Suppressor macrophage treated with lipopolysaccharide for 1 hour (primary cell): ENCODE results near the gene CLDN4.
A peak's percentile ranks its signal among the peaks of the same experiment; 100 is the strongest.
"Not testable (repeated sequence)": the region's sequence is repeated elsewhere in the genome, so short reads cannot be mapped to it uniquely, and the experiment has no call there.

Source experiments
- DNase-seq, 3 donors: peaks; one replicate each; pipeline ENCODE4 v3.0.0-alpha.2; 2020 to 2022

CLDN4 gene

DNA sequence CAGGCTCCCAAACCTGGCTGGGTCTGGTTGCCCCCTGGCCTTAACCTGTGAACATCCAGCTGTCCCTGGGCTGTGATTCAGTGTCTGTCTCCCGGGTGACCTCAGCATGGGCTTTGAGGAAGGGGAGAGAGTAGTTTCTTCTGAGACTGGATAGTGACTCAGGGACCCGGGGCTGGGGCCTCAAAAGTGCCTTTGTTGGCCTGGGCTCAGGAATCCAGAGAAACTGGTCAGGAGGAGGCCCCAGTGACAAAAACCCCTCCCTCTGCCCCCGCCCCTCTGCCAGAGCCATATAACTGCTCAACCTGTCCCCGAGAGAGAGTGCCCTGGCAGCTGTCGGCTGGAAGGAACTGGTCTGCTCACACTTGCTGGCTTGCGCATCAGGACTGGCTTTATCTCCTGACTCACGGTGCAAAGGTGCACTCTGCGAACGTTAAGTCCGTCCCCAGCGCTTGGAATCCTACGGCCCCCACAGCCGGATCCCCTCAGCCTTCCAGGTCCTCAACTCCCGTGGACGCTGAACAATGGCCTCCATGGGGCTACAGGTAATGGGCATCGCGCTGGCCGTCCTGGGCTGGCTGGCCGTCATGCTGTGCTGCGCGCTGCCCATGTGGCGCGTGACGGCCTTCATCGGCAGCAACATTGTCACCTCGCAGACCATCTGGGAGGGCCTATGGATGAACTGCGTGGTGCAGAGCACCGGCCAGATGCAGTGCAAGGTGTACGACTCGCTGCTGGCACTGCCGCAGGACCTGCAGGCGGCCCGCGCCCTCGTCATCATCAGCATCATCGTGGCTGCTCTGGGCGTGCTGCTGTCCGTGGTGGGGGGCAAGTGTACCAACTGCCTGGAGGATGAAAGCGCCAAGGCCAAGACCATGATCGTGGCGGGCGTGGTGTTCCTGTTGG lies at the start of gene CLDN4:
Gene CLDN4, plus strand, starts transcription at position 316 of the 903 bp plus-strand sequence. Its CDS starts 206 bp downstream, at position 522.
- peak; percentile 33 to 46 (median 37) for DNase-seq

DNA sequence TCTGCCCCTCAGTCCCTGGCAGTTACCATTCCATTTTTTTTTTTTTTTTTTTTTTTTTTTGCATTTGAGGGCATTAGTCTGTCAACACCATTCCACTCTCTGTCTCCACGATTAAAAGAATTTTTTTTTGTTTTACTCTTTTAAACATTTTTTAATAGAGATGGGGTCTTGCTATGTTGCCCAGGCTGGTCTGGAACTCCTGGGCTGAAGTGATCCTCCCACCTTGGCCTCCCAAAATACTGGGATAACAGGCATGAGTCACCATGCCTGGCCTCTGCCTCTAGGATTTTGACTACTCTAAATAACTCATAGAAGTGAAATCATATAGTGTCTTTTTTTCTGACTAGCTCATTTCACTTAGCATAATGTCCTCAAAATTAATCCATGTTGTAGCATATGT lies 44.2 kb upstream of the CLDN4 start:
- DNase-seq: no peak

DNA sequence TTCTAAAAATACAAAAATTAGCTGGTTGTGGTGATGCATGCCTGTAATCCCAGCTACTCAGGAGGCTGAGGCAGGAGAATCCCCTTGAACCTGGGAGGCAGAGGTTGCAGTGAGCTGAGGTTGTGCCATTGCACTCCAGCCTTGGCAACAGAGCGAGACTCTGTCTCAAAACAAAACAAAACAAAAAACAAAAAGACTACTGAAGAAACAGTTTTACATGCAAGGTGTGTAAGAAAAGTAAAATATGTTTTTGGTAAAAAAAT lies 43.1 kb upstream of the CLDN4 start:
- not testable (repeated sequence) for DNase-seq

GRCh38 chr7:73789051-73789450 lies 41.7 kb upstream of the CLDN4 start:
- no peak for DNase-seq

- DNase-seq: not testable (repeated sequence)
These were observed 39.6 kb upstream of the CLDN4 start for GRCh38 chr7:73791170-73791690.

DNA sequence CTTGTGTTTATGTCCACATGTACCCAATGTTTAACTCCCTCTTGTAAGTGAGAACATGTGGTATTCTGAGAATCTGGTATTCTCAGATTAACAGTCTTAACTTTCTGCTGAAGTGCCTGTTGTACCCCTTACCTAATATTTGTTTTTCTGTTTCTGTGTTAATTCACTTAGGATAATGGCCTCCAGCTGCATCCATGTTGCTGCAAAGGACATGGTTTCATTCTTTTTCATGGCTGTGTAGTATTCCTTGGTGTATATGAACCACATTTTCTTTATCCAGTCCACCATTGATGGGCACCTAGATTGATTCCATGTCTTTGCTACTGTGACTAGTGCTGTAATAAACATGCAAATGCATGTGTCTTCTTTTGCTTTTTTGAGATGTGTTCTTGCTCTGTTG lies 35.6 kb upstream of the CLDN4 start:
- not testable (repeated sequence) for DNase-seq

DNA sequence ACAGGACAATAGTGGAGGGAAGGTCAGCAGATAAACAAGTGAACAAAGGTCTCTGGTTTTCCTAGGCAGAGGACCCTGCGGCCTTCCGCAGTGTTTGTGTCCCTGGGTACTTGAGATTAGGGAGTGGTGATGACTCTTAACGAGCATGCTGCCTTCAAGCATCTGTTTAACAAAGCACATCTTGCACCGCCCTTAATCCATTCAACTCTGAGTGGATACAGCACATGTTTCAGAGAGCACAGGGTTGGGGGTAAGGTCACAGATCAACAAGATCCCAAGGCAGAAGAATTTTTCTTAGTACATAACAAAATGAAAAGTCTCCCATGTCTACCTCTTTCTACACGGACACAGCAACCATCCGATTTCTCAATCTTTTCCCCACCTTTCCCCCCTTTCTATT lies 34.1 kb upstream of the CLDN4 start:
- DNase-seq: not testable (repeated sequence)

DNA sequence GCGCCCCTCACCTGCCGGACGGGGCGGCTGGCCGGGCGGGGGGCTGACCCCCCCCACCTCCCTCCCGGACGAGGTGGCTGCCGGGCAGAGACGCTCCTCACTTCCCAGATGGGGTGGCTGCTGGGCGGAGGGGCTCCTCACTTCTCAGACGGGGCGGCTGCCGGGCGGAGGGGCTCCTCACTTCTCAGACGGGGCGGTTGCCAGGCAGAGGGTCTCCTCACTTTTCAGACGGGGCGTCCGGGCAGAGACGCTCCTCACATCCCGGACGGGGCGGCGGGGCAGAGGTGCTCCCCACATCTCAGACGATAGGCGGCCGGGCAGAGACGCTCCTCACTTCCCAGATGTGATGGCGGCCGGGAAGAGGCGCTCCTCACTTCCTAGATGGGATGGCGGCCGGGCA lies 33.6 kb upstream of the CLDN4 start:
- not testable (repeated sequence) for DNase-seq

DNA sequence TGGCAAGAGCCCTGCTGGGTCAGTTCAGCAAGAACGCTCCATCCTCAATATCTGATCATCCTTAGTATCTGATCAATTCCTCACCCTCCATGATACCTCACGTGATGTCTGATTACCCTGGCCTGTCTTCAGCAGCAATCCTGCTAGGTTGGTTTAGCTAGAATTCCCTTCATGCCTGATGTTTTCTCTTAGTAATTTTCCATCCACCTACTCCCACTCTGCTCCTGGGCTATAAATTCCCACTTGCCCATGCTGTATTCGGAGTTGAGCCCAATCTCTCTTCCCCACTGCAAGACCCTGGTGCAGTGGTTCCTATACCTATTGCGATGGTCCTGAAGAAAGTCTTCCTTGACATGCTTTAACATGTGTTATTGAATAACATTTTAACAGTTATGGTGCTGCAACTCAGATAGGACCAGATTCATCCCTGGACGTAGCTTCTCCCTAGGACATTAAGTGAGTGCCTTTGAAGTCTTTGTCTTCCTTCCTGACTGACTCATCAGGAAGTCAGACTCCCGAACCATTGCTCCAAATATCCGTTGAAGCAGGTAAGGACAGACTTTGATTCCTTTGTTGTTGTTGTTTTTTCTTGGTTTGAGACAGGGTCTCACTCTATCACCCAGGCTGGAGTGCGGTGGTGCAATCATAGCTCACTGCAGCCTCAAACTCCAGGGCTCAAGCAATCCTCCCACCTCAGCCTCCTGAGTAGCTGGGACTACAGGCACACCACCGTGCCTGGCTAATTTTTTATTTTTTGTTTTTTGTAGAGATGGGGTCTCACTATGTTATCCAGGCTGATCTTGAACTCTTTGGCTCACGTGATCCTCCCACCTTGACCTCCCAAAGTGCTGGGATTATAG lies 31.3 kb upstream of the CLDN4 start:
- no peak for DNase-seq

GRCh38 chr7:73801577-73801976 lies 29.2 kb upstream of the CLDN4 start:
- no peak for DNase-seq

DNA sequence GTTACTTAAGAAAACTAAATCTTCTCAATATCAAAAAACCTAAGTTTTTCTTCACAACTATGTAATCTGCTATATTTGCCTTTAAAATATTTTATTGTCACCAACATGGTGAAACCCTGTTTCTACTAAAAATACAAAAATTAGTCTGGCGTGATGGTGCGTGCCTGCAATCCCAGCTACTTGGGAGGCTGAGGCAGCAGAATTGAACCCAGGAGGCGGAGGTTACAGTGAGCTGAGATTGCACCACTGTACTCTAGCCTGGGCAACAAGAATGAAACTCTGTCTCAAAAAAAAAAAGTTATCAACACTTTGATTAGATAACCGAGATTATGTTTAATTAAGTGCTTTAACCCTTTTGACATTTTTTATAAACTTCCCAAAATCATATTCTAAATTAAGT lies 28.3 kb upstream of the CLDN4 start:
- no peak for DNase-seq

GRCh38 chr7:73809467-73809951 lies 21.3 kb upstream of the CLDN4 start:
- DNase-seq: peak in 1 of 3 donors; percentile 13

DNA sequence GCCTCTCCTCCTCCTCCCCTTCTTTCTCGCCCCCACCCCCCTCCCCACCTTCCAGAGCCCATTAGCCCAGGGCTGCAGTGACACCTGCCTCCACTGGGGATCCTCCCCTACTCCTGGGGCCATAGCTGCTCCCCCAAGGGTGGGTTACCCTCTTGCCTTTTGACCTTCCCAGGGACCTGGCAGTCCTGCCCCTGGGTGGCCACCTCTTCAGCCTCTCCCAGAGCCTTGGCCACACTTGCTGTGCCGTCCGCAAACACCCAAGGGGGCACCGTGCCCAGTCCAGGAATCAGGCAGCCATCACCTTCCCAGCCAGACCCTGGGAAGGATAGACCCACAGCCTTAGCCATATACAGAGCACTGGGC lies 19.8 kb upstream of the CLDN4 start:
- DNase-seq: no peak

- peak; percentile 77 to 87 (median 84) for DNase-seq
These were observed 19.0 kb upstream of the CLDN4 start for GRCh38 chr7:73811760-73812168.

GRCh38 chr7:73812996-73813395 lies 17.8 kb upstream of the CLDN4 start:
- DNase-seq: peak in 1 of 3 donors; percentile 14

- no peak for DNase-seq
These were observed 15.4 kb upstream of the CLDN4 start for GRCh38 chr7:73815436-73815835.

DNA sequence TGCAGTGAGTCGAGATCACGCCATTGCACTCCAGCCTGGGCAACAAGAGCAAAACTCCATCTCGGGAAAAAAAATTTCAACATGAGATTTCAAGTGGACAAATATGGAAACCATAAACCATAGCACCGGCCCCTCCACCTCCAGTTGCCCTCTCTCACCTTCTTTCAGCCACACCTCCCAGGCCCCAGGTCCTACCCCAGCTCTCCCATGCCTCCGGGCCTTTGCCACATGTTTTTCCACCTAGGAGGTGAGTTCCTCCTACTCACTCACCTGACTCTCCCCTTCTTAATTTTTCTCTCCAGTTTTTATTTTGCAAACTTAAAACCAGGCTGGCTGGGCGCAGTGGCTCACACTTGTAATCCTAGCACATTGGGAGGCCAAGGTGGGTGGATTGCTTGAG lies 13.7 kb upstream of the CLDN4 start:
- no peak for DNase-seq

GRCh38 chr7:73820013-73820412 lies 10.8 kb upstream of the CLDN4 start:
- peak in 1 of 3 donors; percentile 1 for DNase-seq

- peak in 1 of 3 donors; percentile 14 for DNase-seq
These were observed 9.1 kb upstream of the CLDN4 start for GRCh38 chr7:73821597-73822285.

DNA sequence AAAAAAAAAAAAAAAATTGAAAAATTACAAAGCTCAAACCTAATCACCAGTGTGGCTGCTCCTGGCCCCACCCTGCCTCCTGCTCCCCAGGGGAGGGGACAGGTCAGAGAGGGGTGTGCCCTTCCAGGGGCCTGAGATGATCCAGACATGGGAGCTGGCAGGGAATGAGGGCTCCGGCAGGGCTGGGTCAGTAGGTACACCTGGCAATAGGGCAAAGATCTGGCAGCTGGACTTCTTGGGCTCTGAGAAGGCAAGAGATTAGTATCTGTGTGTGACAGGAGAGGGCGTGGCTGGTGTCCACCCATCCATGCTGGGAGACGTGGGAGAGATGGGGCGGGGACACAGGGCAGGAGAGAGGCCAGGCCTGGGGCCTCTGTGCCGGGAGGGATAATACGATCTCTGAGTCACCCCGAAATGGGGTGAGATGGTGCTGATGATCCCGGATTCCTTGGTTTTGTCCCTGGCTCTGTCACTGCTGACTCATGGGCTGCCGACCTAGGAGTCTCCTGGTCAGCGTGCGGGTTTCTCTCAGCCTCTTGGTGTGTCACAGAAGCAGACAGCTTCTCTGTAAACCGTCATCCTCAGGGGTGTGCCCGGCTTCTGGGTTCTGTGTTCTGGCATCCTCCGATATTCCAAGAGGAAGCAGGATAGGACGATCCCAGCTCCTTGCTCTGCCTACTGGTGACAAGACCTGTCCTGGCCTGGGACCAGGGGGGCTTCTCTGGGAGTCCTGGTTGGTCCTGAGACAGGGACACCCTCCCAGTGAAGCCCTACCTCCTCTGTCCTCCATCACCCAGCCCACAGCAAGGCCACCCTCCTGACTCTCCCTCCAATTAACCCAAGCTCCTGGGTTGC lies 8.2 kb upstream of the CLDN4 start:
- peak; percentile 27 to 40 (median 32) for DNase-seq

DNA sequence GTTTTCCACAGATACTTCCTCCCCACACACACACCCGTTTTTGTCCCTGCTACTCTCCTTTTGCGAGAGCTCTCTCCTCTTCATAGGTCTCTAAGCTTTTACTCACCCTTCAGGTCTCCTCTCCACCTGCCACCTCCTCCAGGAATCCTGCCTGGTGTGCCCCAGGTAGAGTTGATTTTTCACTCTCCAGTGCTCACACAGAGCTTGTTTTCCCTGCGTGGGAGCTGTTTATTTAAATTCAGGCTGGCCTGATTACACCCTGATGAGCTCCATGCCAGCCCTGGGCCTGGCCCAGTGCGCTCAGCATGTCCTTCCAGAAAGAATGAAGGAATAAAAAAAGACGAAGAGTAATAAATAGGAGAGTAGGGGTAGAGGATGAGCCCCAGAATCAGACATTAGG lies 7.5 kb upstream of the CLDN4 start:
- DNase-seq: no peak
